ENCODE measurements around the gene CACNA2D3.

Gene CACNA2D3

DNA sequence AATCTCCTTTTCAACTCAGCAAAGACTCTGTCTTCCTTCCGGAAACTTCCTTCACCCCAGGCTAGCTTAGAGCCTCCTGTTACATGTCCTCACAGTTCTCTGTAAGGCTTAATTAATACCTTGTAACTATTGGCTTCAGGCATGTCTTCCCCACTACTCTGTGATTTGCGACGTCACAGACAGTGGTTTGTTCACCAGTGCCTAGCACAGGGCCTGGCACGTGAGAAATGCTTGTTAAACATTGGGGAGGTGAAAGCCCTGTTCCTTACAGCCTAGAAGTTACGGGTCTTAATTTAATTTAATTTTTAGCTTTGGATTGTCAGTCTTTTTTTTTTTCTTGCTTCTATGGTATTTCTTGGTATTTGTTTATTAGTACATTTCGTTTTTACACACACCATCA, 36.4 kb upstream of the CACNA2D3 start:
- no peak overlapping the region for H3K27ac ChIP-seq
- no peaks in the 10 kb centered on the region for H3K27me3 ChIP-seq (ENCODE audit: control insufficient read depth, insufficient read depth, low read length)
- H3K79me2 ChIP-seq, result no peaks in the 10 kb centered on the region
- no peak overlapping the region for H3K9ac ChIP-seq
- H3K36me3 ChIP-seq (ENCODE audit: control insufficient read depth, insufficient read depth, low read length), result no peaks in the 10 kb centered on the region
- TF ChIP-seq CTCF (IDR thresholded peaks at IDR 0.05), result no peak
- H3K4me3 ChIP-seq (ENCODE audit: low read depth, low read length), result no peak overlapping the region
- no peaks in the 10 kb centered on the region for H3K4me1 ChIP-seq
- H3K4me2 ChIP-seq (ENCODE audit: low read length), result no peak overlapping the region
- no peaks in the 10 kb centered on the region for H3K9me3 ChIP-seq (ENCODE audit: control insufficient read depth, low read length)
- H2AFZ ChIP-seq, result no peak overlapping the region

DNA sequence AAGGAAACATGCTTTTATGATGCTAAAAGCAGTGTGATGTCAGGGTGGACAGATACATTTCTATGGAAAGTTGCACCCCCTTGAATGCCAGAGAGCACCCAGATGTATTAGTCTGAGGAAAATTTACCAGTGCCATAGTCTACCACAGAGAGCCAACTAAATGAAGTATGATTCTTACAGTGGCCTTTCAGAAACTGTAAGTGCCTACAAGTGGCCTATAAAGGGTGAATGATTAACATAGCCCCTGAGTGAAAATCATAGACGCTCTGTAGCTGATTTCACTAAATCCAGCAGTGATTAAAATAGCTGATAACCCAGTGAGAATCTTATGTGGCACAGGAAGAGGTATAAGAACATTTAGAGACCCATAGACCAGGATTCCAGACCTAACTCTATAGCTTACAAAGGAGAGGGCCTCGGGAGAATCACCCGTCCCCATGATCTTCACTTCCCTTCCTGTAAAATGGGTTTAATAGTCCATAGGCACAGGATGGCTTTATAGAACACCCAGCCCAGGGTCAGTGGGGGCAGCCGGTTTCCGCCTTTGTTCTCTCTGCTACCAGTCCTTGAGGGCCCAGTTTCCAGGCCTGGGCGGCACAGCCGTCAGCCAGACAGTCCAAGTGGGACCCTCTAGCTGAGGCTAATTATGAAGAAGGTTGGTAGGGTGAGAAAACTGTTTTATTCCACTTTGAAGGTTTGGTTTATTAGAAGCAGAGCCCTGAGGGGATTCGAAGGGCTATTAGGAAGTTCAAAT, 35.5 kb upstream of the CACNA2D3 start:
- Histone ChIP-seq H3K4me2 (ENCODE audit: low read length) (no peak overlapping the region), H3K9ac (no peak overlapping the region), H3K4me3 (ENCODE audit: low read depth, low read length) (no peak overlapping the region), H3K79me2 (no peaks in the 10 kb centered on the region), H3K9me3 (ENCODE audit: control insufficient read depth, low read length) (no peaks in the 10 kb centered on the region), H2AFZ (peak overlapping the region; percentile 59), H3K36me3 (ENCODE audit: control insufficient read depth, insufficient read depth, low read length) (no peaks in the 10 kb centered on the region), H3K27me3 (ENCODE audit: control insufficient read depth, insufficient read depth, low read length) (no peaks in the 10 kb centered on the region), H3K4me1 (no peaks in the 10 kb centered on the region), H3K27ac (no peak overlapping the region)
- no peak for TF ChIP-seq CTCF (IDR thresholded peaks at IDR 0.05)

GRCh38 chr3:54087581-54088410, 34.6 kb upstream of the CACNA2D3 start:
- no peak overlapping the region for H3K27ac ChIP-seq
- no peaks in the 10 kb centered on the region for H3K9me3 ChIP-seq (ENCODE audit: control insufficient read depth, low read length)
- no peak overlapping the region for H3K9ac ChIP-seq
- no peak overlapping the region for H3K4me3 ChIP-seq (ENCODE audit: low read depth, low read length)
- H3K36me3 ChIP-seq (ENCODE audit: control insufficient read depth, insufficient read depth, low read length), result no peaks in the 10 kb centered on the region
- H3K27me3 ChIP-seq (ENCODE audit: control insufficient read depth, insufficient read depth, low read length), result no peaks in the 10 kb centered on the region
- no peak overlapping the region for H3K4me2 ChIP-seq (ENCODE audit: low read length)
- no peaks in the 10 kb centered on the region for H3K4me1 ChIP-seq
- H2AFZ ChIP-seq, result peak overlapping the region; percentile 59
- H3K79me2 ChIP-seq, result no peaks in the 10 kb centered on the region
- TF ChIP-seq CTCF (IDR thresholded peaks at IDR 0.05), result no peak

DNA sequence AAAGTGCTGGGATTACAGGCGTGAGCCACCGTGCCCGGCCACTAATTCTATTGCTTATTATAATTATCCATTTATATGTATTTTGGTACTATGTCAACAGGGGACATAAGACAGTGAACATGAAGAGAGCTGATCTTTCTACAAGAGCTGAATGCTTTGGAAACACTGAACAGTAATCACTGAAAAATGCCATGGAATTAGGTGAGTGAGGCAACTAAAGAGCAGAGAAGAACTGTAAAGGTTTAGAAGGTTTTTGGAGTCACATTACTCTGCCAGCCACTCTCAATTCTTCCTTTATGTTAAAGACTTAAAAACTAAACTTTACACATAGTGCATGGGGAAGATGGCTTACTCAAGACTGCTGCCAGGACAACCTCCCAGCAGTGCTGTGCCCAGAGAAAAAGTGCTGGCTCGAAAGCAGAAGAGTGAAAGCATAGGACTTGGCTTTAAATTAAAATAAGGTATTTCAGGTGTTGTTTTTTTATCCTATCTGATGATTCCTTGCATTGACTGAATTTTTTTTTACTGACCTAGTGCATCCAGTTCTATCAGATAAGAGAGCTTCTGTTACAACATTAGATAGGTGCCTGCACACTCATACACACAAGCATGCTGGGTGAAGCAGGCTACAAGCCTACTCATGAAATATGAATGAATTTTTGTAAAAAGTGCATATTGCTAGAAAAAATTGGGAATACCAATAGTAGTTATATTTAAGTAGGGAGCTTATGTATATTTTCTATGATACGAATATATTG, 28.7 kb upstream of the CACNA2D3 start:
- TF ChIP-seq CTCF (IDR thresholded peaks at IDR 0.05), result no peak
- no peaks in the 10 kb centered on the region for H3K79me2 ChIP-seq
- H3K9me3 ChIP-seq (ENCODE audit: control insufficient read depth, low read length), result no peaks in the 10 kb centered on the region

More for the DNA sequence above, 28.7 kb upstream of the CACNA2D3 start:
- no peaks in the 10 kb centered on the region for H3K36me3 ChIP-seq (ENCODE audit: control insufficient read depth, insufficient read depth, low read length)
- H3K9ac ChIP-seq, result no peak overlapping the region
- no peaks in the 10 kb centered on the region for H3K27me3 ChIP-seq (ENCODE audit: control insufficient read depth, insufficient read depth, low read length)
- no peak overlapping the region for H3K27ac ChIP-seq
- H3K4me2 ChIP-seq (ENCODE audit: low read length), result no peak overlapping the region
- H3K4me3 ChIP-seq (ENCODE audit: low read depth, low read length), result no peak overlapping the region
- H3K4me1 ChIP-seq, result no peaks in the 10 kb centered on the region
- H2AFZ ChIP-seq, result no peak overlapping the region

All from parathyroid adenoma (tissue), 2 donors.